HCT116 (cell line): ENCODE results near the gene COL1A1. TPM values are rescaled to one million over a fixed set of nuclear protein-coding genes. Genes with fewer than 3 reads are reported as not detected.

Experiments used
- ATAC-seq: fragments of 200-7000 bp; cut with Tn5 transposase; 2 replicates; pipeline ENCODE4 v1.9.1; 2020; ENCODE audit warnings: mild to moderate bottlenecking, moderate library complexity
- BruUV-seq: library from RNA; stranded (reverse); fragments of 400-500 nt; replicated peaks from 2 replicates; lab custom pipeline; 2021; lab: Mats Ljungman, UMichigan
- CTCF ChIA-PET: fragments of 300-600 bp; sonication (Branson Sonifier 250); formaldehyde crosslinking; loops from one replicate; lab custom pipeline; 2021; ENCODE audit warnings: antibody characterized with exemption; lab: Charles Lee
- POLR2A ChIA-PET: fragments of 300-600, 350-600 bp; sonication (Branson Sonifier 250); formaldehyde crosslinking; loops from one replicate; lab custom pipeline; 2021; ENCODE audit warnings: antibody characterized with exemption; lab: Charles Lee
- RAD21 ChIA-PET, 2 experiments: fragments of 300-600 bp; sonication (Branson Sonifier 250); formaldehyde crosslinking; loops; one replicate each; lab custom pipeline; 2023; ENCODE audit warnings: low total read pairs in 2 of 2; ENCODE audit not compliant: uncharacterized antibody in 2 of 2, unreplicated experiment in 2 of 2, low non-redundant PET in 1 of 2; lab: Charles Lee
- DNase-seq: peaks from one replicate; pipeline ENCODE4 v3.0.0-alpha.2; 2010; ENCODE audit warnings: low read depth, low spot score
- H2AFZ ChIP-seq: fragments of 200-600 bp; shearing (Covaris generic), sonication (generic); 2 replicates; pipeline ENCODE4 v1.6.1; 2017; ENCODE audit warnings: low read depth, mixed run types, mixed read lengths, antibody characterized with exemption, low read length; ENCODE audit not compliant: poor library complexity, severe bottlenecking
- H3K27ac ChIP-seq: 2 replicates; pipeline ENCODE4 v1.5.1; 2012; ENCODE audit warnings: low read depth, low read length
- H3K27me3 ChIP-seq: fragments of 200-600 bp; sonication (generic); 2 replicates; pipeline ENCODE4 v1.6.1; 2016; ENCODE audit warnings: mixed run types, low read length, mixed read lengths; ENCODE audit not compliant: insufficient read depth
- H3K36me3 ChIP-seq, 2 experiments: fragments of 200-500 bp in 1 of 2; fragments of 200-600 bp in 1 of 2; sonication (Bioruptor generic) in 1 of 2; sonication (generic) in 1 of 2; 2 replicates each; pipeline versions ENCODE4 v1.5.1 to v1.6.1; 2014 to 2016; ENCODE audit warnings: low read length in 2 of 2, inconsistent platforms in 1 of 2, mixed read lengths in 1 of 2, mixed run types in 1 of 2; ENCODE audit not compliant: insufficient read depth in 2 of 2, control insufficient read depth in 1 of 2
- H3K4me1 ChIP-seq, 2 experiments: fragments of 200-600 bp in 1 of 2; sonication (generic) in 1 of 2; 2 replicates each; pipeline versions ENCODE4 v1.5.1 to v1.6.1; 2012 to 2017; ENCODE audit warnings: low read length in 2 of 2, inconsistent platforms in 1 of 2, mild to moderate bottlenecking in 1 of 2, mixed read lengths in 1 of 2, mixed run types in 1 of 2, moderate library complexity in 1 of 2; ENCODE audit not compliant: insufficient read depth in 2 of 2, control insufficient read depth in 1 of 2
- H3K4me2 ChIP-seq: fragments of 200-600 bp; sonication (generic); 2 replicates; pipeline ENCODE4 v1.6.1; 2017; ENCODE audit warnings: mixed run types, low read length, mixed read lengths
- H3K4me3 ChIP-seq, 2 experiments: fragments of 200-600 bp in 1 of 2; sonication (generic) in 1 of 2; replicated peaks in 1 of 2; 2 replicates each; pipeline ENCODE4 v1.5.1; 2011 to 2016; ENCODE audit warnings: low read length in 2 of 2, control low read depth in 1 of 2, low read depth in 1 of 2, mild to moderate bottlenecking in 1 of 2, mixed read lengths in 1 of 2, mixed run types in 1 of 2
- H3K79me2 ChIP-seq: fragments of 200-600 bp; sonication (generic); 2 replicates; pipeline ENCODE4 v1.6.1; 2017; ENCODE audit warnings: mild to moderate bottlenecking, mixed run types, low read length, moderate library complexity, mixed read lengths; ENCODE audit not compliant: insufficient read depth
- H3K9ac ChIP-seq: fragments of 200-600 bp; sonication (generic); 2 replicates; pipeline ENCODE4 v1.6.1; 2016; ENCODE audit warnings: low read length, mixed read lengths
- H3K9me2 ChIP-seq: fragments of 200-600 bp; sonication (generic), shearing (Covaris generic); 2 replicates; pipeline ENCODE4 v1.6.1; 2017; ENCODE audit warnings: mixed run types, mild to moderate bottlenecking, moderate library complexity; ENCODE audit not compliant: insufficient read depth
- H3K9me3 ChIP-seq, 2 experiments: fragments of 200-500 bp in 1 of 2; fragments of 200-600 bp in 1 of 2; sonication (Bioruptor generic) in 1 of 2; sonication (generic) in 1 of 2; 2 replicates each; pipeline ENCODE4 v1.6.1; 2014 to 2017; ENCODE audit warnings: low read length in 2 of 2, mixed read lengths in 2 of 2, inconsistent platforms in 1 of 2, low read depth in 1 of 2, mild to moderate bottlenecking in 1 of 2, mixed run types in 1 of 2, moderate library complexity in 1 of 2; ENCODE audit not compliant: control insufficient read depth in 1 of 2, insufficient read depth in 1 of 2
- H4K20me1 ChIP-seq: fragments of 200-600 bp; sonication (generic), shearing (Covaris generic); 2 replicates; pipeline ENCODE4 v1.6.1; 2017; ENCODE audit warnings: mixed run types, mild to moderate bottlenecking, moderate library complexity; ENCODE audit not compliant: insufficient read depth
- CBX3 ChIP-seq: IDR thresholded peaks from 2 replicates; pipeline ENCODE4 v1.6.1; 2012; ENCODE audit warnings: low read depth
- EGR1 ChIP-seq: IDR thresholded peaks from 2 replicates; pipeline ENCODE4 v1.6.1; 2012; ENCODE audit warnings: low read depth
- EZH2 ChIP-seq: fragments of 200-600 bp; sonication (generic); IDR thresholded peaks from 2 replicates; pipeline ENCODE4 v1.6.1; 2017; ENCODE audit warnings: antibody characterized with exemption, mixed run types
- JUND ChIP-seq: IDR thresholded peaks from 2 replicates; pipeline ENCODE4 v1.6.1; 2012
- POLR2A ChIP-seq: IDR thresholded peaks from 2 replicates; pipeline ENCODE4 v1.7.0; 2011; ENCODE audit warnings: borderline replicate concordance; ENCODE audit not compliant: insufficient read depth, insufficient read length; ENCODE audit errors: extremely low read depth
- SIN3A ChIP-seq: IDR thresholded peaks from 2 replicates; pipeline ENCODE4 v1.6.1; 2012; ENCODE audit warnings: low read depth
- SP1 ChIP-seq: IDR thresholded peaks from 2 replicates; pipeline ENCODE4 v1.6.1; 2012; ENCODE audit warnings: low read depth
- TCF7L2 ChIP-seq: IDR thresholded peaks from 2 replicates; pipeline ENCODE4 v1.7.0; 2011; ENCODE audit warnings: borderline replicate concordance, inconsistent platforms; ENCODE audit not compliant: insufficient read depth, insufficient read length; ENCODE audit errors: extremely low read depth
- ZFX ChIP-seq: fragments of 450-650 bp; IDR thresholded peaks from 2 replicates; pipeline ENCODE4 v1.6.1; 2017
- intact Hi-C: fragments of 100-400 bp; cut with micrococcal nuclease; formaldehyde crosslinking; loops from 2 replicates; pipeline ENCODE4 v1.10.0; 2022
- total RNA-seq: library from RNA; stranded (reverse); gene quantifications from one replicate; pipeline ENCODE4 v1.2.1, GENCODE V29; 2021; ENCODE audit not compliant: unreplicated experiment
- TF ChIP-seq, protein P1 (sequence below): IDR thresholded peaks from 2 replicates; pipeline ENCODE4 v1.6.1; 2011; ENCODE audit warnings: mild to moderate bottlenecking, low read length, moderate library complexity; ENCODE audit not compliant: insufficient replicate concordance; ENCODE audit errors: extremely low read depth

COL1A1 gene
- total RNA-seq, 1 experiment from 2014 or later: 33.6 TPM

GRCh38 chr17:50209133-50209471, 7.7 kb upstream of the COL1A1 start (continued):
- TF ChIP-seq, protein P1, sequence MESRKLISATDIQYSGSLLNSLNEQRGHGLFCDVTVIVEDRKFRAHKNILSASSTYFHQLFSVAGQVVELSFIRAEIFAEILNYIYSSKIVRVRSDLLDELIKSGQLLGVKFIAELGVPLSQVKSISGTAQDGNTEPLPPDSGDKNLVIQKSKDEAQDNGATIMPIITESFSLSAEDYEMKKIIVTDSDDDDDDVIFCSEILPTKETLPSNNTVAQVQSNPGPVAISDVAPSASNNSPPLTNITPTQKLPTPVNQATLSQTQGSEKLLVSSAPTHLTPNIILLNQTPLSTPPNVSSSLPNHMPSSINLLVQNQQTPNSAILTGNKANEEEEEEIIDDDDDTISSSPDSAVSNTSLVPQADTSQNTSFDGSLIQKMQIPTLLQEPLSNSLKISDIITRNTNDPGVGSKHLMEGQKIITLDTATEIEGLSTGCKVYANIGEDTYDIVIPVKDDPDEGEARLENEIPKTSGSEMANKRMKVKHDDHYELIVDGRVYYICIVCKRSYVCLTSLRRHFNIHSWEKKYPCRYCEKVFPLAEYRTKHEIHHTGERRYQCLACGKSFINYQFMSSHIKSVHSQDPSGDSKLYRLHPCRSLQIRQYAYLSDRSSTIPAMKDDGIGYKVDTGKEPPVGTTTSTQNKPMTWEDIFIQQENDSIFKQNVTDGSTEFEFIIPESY: no peak
- TF ChIP-seq ZFX (no peak), SIN3A (no peak), EZH2 (no peak)

DNA sequence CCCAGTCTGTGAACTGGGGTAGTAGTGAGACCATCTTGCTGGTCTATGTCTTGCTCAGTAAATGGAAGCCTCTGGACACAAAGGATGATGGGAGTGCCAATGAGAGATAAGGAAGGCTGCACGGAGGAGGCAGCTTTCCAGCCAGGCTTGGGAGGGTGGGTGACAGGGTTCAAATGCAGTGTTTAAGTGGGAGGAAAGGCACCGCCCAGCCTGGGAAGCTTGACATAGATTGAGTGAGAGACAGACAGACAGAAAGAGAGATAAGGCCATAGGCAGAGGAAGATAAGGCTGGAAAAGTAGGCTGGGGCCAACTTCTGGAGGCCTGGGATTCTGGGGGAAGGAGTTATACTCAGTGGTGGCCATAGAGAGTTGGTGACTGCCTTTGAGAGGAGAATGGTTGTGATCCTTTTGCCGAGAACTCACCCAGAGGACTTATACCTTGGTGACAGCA, 7.2 kb upstream of the COL1A1 start:
- no peak overlapping the region for H3K9ac ChIP-seq
- no TSS peak for BruUV-seq
- no peaks in the 10 kb centered on the region for H4K20me1 ChIP-seq
- no peaks in the 10 kb centered on the region for H3K9me3 ChIP-seq
- ATAC-seq: no peak
- ChIA-PET CTCF (interaction anchor here (2.8 kb wide), 1 partner anchor 9 kb away, joined by 12 read pairs; no protein-coding TSS in a partner anchor), POLR2A (interaction anchor here (1.0 to 1.2 kb wide), 2 partner anchors 10 to 11 kb away, joined by 3 to 4 read pairs; no protein-coding TSS in a partner anchor), RAD21 (no interaction called here)
- no peak overlapping the region for H3K27ac ChIP-seq
- no peak for DNase-seq
- H2AFZ ChIP-seq: peak overlapping the region; percentile 2
- no peaks in the 10 kb centered on the region for H3K36me3 ChIP-seq
- H3K27me3 ChIP-seq: no peaks in the 10 kb centered on the region
- TF ChIP-seq CBX3 (no peak), TCF7L2 (no peak), POLR2A (no peak), EGR1 (no peak), JUND (no peak), SP1 (no peak), SIN3A (no peak)
- no peaks in the 10 kb centered on the region for H3K79me2 ChIP-seq
- H3K4me3 ChIP-seq: no peak overlapping the region
- intact Hi-C loops: no loop called here
- H3K9me2 ChIP-seq: no peaks in the 10 kb centered on the region
- peaks cover 14 to 31% of the 10 kb centered on the region in 2 experiments for H3K4me1 ChIP-seq
- H3K4me2 ChIP-seq: no peak overlapping the region
